HCT116 (cell line): ENCODE data around the gene OSGIN1. TPM values are rescaled to one million over a fixed set of nuclear protein-coding genes. Genes with fewer than 3 reads are reported as not detected.

ENCODE experiments used
- ATAC-seq: fragments of 200-7000 bp; cut with Tn5 transposase; 2 replicates; pipeline ENCODE4 v1.9.1; 2020; ENCODE audit warnings: mild to moderate bottlenecking, moderate library complexity
- BruUV-seq: library from RNA; stranded (reverse); fragments of 400-500 nt; replicated peaks from 2 replicates; lab custom pipeline; 2021; lab: Mats Ljungman, UMichigan
- CTCF ChIA-PET: fragments of 300-600 bp; sonication (Branson Sonifier 250); formaldehyde crosslinking; loops from one replicate; lab custom pipeline; 2021; ENCODE audit warnings: antibody characterized with exemption; lab: Charles Lee
- POLR2A ChIA-PET: fragments of 300-600, 350-600 bp; sonication (Branson Sonifier 250); formaldehyde crosslinking; loops from one replicate; lab custom pipeline; 2021; ENCODE audit warnings: antibody characterized with exemption; lab: Charles Lee
- RAD21 ChIA-PET, 2 experiments: fragments of 300-600 bp; sonication (Branson Sonifier 250); formaldehyde crosslinking; loops; one replicate each; lab custom pipeline; 2023; ENCODE audit warnings: low total read pairs in 2 of 2; ENCODE audit not compliant: uncharacterized antibody in 2 of 2, unreplicated experiment in 2 of 2, low non-redundant PET in 1 of 2; lab: Charles Lee
- DNase-seq: peaks from one replicate; pipeline ENCODE4 v3.0.0-alpha.2; 2010; ENCODE audit warnings: low read depth, low spot score
- H2AFZ ChIP-seq: fragments of 200-600 bp; shearing (Covaris generic), sonication (generic); 2 replicates; pipeline ENCODE4 v1.6.1; 2017; ENCODE audit warnings: low read depth, mixed run types, mixed read lengths, antibody characterized with exemption, low read length; ENCODE audit not compliant: poor library complexity, severe bottlenecking
- H3K27ac ChIP-seq: 2 replicates; pipeline ENCODE4 v1.5.1; 2012; ENCODE audit warnings: low read depth, low read length
- H3K27me3 ChIP-seq: fragments of 200-600 bp; sonication (generic); 2 replicates; pipeline ENCODE4 v1.6.1; 2016; ENCODE audit warnings: mixed run types, low read length, mixed read lengths; ENCODE audit not compliant: insufficient read depth
- H3K36me3 ChIP-seq, 2 experiments: fragments of 200-500 bp in 1 of 2; fragments of 200-600 bp in 1 of 2; sonication (Bioruptor generic) in 1 of 2; sonication (generic) in 1 of 2; 2 replicates each; pipeline versions ENCODE4 v1.5.1 to v1.6.1; 2014 to 2016; ENCODE audit warnings: low read length in 2 of 2, inconsistent platforms in 1 of 2, mixed read lengths in 1 of 2, mixed run types in 1 of 2; ENCODE audit not compliant: insufficient read depth in 2 of 2, control insufficient read depth in 1 of 2
- H3K4me1 ChIP-seq, 2 experiments: fragments of 200-600 bp in 1 of 2; sonication (generic) in 1 of 2; 2 replicates each; pipeline versions ENCODE4 v1.5.1 to v1.6.1; 2012 to 2017; ENCODE audit warnings: low read length in 2 of 2, inconsistent platforms in 1 of 2, mild to moderate bottlenecking in 1 of 2, mixed read lengths in 1 of 2, mixed run types in 1 of 2, moderate library complexity in 1 of 2; ENCODE audit not compliant: insufficient read depth in 2 of 2, control insufficient read depth in 1 of 2
- H3K4me2 ChIP-seq: fragments of 200-600 bp; sonication (generic); 2 replicates; pipeline ENCODE4 v1.6.1; 2017; ENCODE audit warnings: mixed run types, low read length, mixed read lengths
- H3K4me3 ChIP-seq, 2 experiments: fragments of 200-600 bp in 1 of 2; sonication (generic) in 1 of 2; replicated peaks in 1 of 2; 2 replicates each; pipeline ENCODE4 v1.5.1; 2011 to 2016; ENCODE audit warnings: low read length in 2 of 2, control low read depth in 1 of 2, low read depth in 1 of 2, mild to moderate bottlenecking in 1 of 2, mixed read lengths in 1 of 2, mixed run types in 1 of 2
- H3K79me2 ChIP-seq: fragments of 200-600 bp; sonication (generic); 2 replicates; pipeline ENCODE4 v1.6.1; 2017; ENCODE audit warnings: mild to moderate bottlenecking, mixed run types, low read length, moderate library complexity, mixed read lengths; ENCODE audit not compliant: insufficient read depth
- H3K9ac ChIP-seq: fragments of 200-600 bp; sonication (generic); 2 replicates; pipeline ENCODE4 v1.6.1; 2016; ENCODE audit warnings: low read length, mixed read lengths
- H3K9me2 ChIP-seq: fragments of 200-600 bp; sonication (generic), shearing (Covaris generic); 2 replicates; pipeline ENCODE4 v1.6.1; 2017; ENCODE audit warnings: mixed run types, mild to moderate bottlenecking, moderate library complexity; ENCODE audit not compliant: insufficient read depth
- H3K9me3 ChIP-seq, 2 experiments: fragments of 200-500 bp in 1 of 2; fragments of 200-600 bp in 1 of 2; sonication (Bioruptor generic) in 1 of 2; sonication (generic) in 1 of 2; 2 replicates each; pipeline ENCODE4 v1.6.1; 2014 to 2017; ENCODE audit warnings: low read length in 2 of 2, mixed read lengths in 2 of 2, inconsistent platforms in 1 of 2, low read depth in 1 of 2, mild to moderate bottlenecking in 1 of 2, mixed run types in 1 of 2, moderate library complexity in 1 of 2; ENCODE audit not compliant: control insufficient read depth in 1 of 2, insufficient read depth in 1 of 2
- H4K20me1 ChIP-seq: fragments of 200-600 bp; sonication (generic), shearing (Covaris generic); 2 replicates; pipeline ENCODE4 v1.6.1; 2017; ENCODE audit warnings: mixed run types, mild to moderate bottlenecking, moderate library complexity; ENCODE audit not compliant: insufficient read depth
- CBX3 ChIP-seq: IDR thresholded peaks from 2 replicates; pipeline ENCODE4 v1.6.1; 2012; ENCODE audit warnings: low read depth
- EGR1 ChIP-seq: IDR thresholded peaks from 2 replicates; pipeline ENCODE4 v1.6.1; 2012; ENCODE audit warnings: low read depth
- FOSL1 ChIP-seq: IDR thresholded peaks from 2 replicates; pipeline ENCODE4 v1.6.1; 2012; ENCODE audit warnings: low read depth
- POLR2AphosphoS5 ChIP-seq: IDR thresholded peaks from 2 replicates; pipeline ENCODE4 v1.6.1; 2011; ENCODE audit warnings: mild to moderate bottlenecking, low read depth, low read length, moderate library complexity
- YY1 ChIP-seq: IDR thresholded peaks from 2 replicates; pipeline ENCODE4 v1.6.1; 2011; ENCODE audit warnings: low read length, low read depth, moderate library complexity, mild to moderate bottlenecking; ENCODE audit not compliant: insufficient replicate concordance; ENCODE audit errors: extremely low read depth
- intact Hi-C: fragments of 100-400 bp; cut with micrococcal nuclease; formaldehyde crosslinking; loops from 2 replicates; pipeline ENCODE4 v1.10.0; 2022
- total RNA-seq: library from RNA; stranded (reverse); gene quantifications from one replicate; pipeline ENCODE4 v1.2.1, GENCODE V29; 2021; ENCODE audit not compliant: unreplicated experiment
- TF ChIP-seq, protein P1 (sequence below): IDR thresholded peaks from 2 replicates; pipeline ENCODE4 v1.6.1; 2012; ENCODE audit warnings: low read depth

The OSGIN1 gene
- total RNA-seq, 1 experiment from 2014 or later = 19.8 TPM

DNA sequence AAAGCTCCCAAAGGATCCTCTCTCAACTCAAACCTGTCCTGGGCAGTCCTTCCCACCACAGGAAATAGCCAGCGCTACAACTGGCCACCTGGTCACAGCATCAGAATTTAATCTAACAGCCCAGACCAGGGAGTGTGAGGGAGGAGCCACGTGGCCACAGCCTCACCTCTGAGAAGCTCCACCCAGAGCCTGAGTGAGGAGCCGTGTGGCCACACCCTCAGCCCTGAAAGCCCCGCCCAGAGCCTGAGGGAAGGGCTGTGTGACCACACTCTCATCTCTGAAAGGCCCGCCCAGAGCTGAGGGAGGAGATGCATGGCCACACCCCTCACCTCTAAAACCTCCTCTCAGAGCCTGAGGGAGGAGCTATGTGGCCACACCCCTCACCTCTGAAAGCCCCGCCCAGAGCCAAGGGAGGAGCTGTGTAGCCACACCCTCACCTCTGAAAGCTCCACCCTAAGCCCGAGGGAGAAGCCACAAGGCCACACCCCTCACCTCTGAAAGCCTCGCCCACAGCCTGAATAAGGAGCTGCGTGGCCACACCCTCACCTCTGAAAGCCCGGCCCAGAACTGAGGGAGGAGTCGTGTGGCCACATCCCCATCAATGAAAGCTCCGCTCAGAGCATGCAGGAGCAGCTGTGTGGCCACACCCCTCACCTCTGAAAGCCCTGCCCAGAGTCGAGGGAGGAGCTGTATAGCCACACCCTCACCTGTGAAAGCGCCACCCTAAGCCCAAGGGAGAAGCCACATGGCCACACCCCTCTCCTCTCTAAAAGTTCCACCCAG is 60.9 kb downstream of the OSGIN1 start (continued):
- TF ChIP-seq, protein P1, sequence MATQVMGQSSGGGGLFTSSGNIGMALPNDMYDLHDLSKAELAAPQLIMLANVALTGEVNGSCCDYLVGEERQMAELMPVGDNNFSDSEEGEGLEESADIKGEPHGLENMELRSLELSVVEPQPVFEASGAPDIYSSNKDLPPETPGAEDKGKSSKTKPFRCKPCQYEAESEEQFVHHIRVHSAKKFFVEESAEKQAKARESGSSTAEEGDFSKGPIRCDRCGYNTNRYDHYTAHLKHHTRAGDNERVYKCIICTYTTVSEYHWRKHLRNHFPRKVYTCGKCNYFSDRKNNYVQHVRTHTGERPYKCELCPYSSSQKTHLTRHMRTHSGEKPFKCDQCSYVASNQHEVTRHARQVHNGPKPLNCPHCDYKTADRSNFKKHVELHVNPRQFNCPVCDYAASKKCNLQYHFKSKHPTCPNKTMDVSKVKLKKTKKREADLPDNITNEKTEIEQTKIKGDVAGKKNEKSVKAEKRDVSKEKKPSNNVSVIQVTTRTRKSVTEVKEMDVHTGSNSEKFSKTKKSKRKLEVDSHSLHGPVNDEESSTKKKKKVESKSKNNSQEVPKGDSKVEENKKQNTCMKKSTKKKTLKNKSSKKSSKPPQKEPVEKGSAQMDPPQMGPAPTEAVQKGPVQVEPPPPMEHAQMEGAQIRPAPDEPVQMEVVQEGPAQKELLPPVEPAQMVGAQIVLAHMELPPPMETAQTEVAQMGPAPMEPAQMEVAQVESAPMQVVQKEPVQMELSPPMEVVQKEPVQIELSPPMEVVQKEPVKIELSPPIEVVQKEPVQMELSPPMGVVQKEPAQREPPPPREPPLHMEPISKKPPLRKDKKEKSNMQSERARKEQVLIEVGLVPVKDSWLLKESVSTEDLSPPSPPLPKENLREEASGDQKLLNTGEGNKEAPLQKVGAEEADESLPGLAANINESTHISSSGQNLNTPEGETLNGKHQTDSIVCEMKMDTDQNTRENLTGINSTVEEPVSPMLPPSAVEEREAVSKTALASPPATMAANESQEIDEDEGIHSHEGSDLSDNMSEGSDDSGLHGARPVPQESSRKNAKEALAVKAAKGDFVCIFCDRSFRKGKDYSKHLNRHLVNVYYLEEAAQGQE = no peak
- TF ChIP-seq YY1 (peak; percentile 49), FOSL1 (no peak)

- no peak for DNase-seq
These were observed 61.7 kb downstream of the OSGIN1 start for GRCh38 chr16:84014570-84015327.

More at GRCh38 chr16:84014570-84015327, 61.7 kb downstream of the OSGIN1 start:
- ChIA-PET RAD21 (interaction anchor here (0.5 to 0.7 kb wide), 2 partner anchors 58 to 604 kb away, joined by 3 to 4 read pairs; no protein-coding TSS in a partner anchor), CTCF (interaction anchor here (0.8 to 1.7 kb wide), 18 partner anchors 8 to 711 kb away, joined by 3 to 15 read pairs (median 3); partner anchors contain the start of genes MBTPS1, OSGIN1, SLC38A8 and TAF1C), POLR2A (interaction anchor here (0.6 to 1.7 kb wide), 9 partner anchors 8 to 179 kb away, joined by 3 to 10 read pairs (median 5); partner anchors contain the start of gene OSGIN1)
- H3K79me2 ChIP-seq = no peaks in the 10 kb centered on the region
- H4K20me1 ChIP-seq = no peaks in the 10 kb centered on the region
- peak overlapping the region; percentile 44 for H3K4me2 ChIP-seq
- H3K4me3 ChIP-seq = no peak overlapping the region
- no peaks in the 10 kb centered on the region for H3K27me3 ChIP-seq
- no peak for ATAC-seq
- peaks cover 2 to 8% of the 10 kb centered on the region in 2 experiments; a peak in 2 of 4 replicates for H3K9me3 ChIP-seq
- H3K9ac ChIP-seq = no peak overlapping the region
- H3K4me1 ChIP-seq = peaks cover 11 to 21% of the 10 kb centered on the region in 2 experiments
- BruUV-seq = no TSS peak
- peak overlapping the region; percentile 45 for H3K27ac ChIP-seq
- H3K36me3 ChIP-seq = no peaks in the 10 kb centered on the region
- H3K9me2 ChIP-seq = no peaks in the 10 kb centered on the region
- H2AFZ ChIP-seq = no peak overlapping the region
- no peak for TF ChIP-seq FOSL1
- no peak for TF ChIP-seq CBX3
- peak; percentile 76 for TF ChIP-seq POLR2AphosphoS5
- TF ChIP-seq EGR1 = no peak
- intact Hi-C loops = no loop called here
